ENCODE results near the gene FSTL3.
"Not testable (repeated sequence)": the region's sequence is repeated elsewhere in the genome, so short reads cannot be mapped to it uniquely, and the experiment has no call there.

The FSTL3 gene

GRCh38 chr19:690203-690602 is 14.0 kb downstream of the FSTL3 start:
- no peak for TF ChIP-seq EZH2 (IDR thresholded peaks at IDR 0.05)
- Histone ChIP-seq H3K9ac (ENCODE audit: insufficient read length) (no peak overlapping the region), H3K27ac (no peak overlapping the region), H3K36me3 (ENCODE audit: insufficient read depth, low read length) (no peaks in the 10 kb centered on the region), H3K9me3 (ENCODE audit: low read depth, low read length) (no peaks in the 10 kb centered on the region), H3K4me3 (no peak overlapping the region)
- no peak for DNase-seq (ENCODE audit: low read depth, low spot score)

GRCh38 chr19:694481-695351 is 18.5 kb downstream of the FSTL3 start:
- Histone ChIP-seq H3K4me3 (no peak overlapping the region), H3K27ac (no peak overlapping the region), H3K9me3 (ENCODE audit: low read depth, low read length) (no peaks in the 10 kb centered on the region), H3K9ac (ENCODE audit: insufficient read length) (no peak overlapping the region), H3K36me3 (ENCODE audit: insufficient read depth, low read length) (no peaks in the 10 kb centered on the region)
- DNase-seq (ENCODE audit: low read depth, low spot score), result no peak
- TF ChIP-seq EZH2 (IDR thresholded peaks at IDR 0.05) (no peak), FOXP2 (optimal IDR thresholded peaks at IDR 0.05; ENCODE audit: control extremely low read depth, extremely low read length, insufficient read depth) (no peak), POLR2AphosphoS5 (IDR thresholded peaks at IDR 0.05; ENCODE audit: borderline replicate concordance, low read depth, low read length) (no peak)

GRCh38 chr19:695352-695949 is 19.3 kb downstream of the FSTL3 start, which contains the start of gene PRSS57:
Gene PRSS57, minus strand, starts transcription at chr19:695452. Its CDS starts 22 bp downstream, at chr19:695430.
- Histone ChIP-seq H3K9ac (ENCODE audit: insufficient read length) (no peak within 1 kb of the TSS), H3K27ac (no peak within 1 kb of the TSS), H3K9me3 (ENCODE audit: low read depth, low read length) (no peaks in the 10 kb centered on the region), H3K36me3 (ENCODE audit: insufficient read depth, low read length) (no peaks in the 10 kb centered on the region), H3K4me3 (no peak within 1 kb of the TSS)
- TF ChIP-seq EZH2 (IDR thresholded peaks at IDR 0.05) (no peak), FOXP2 (optimal IDR thresholded peaks at IDR 0.05; ENCODE audit: control extremely low read depth, extremely low read length, insufficient read depth) (no peak), POLR2AphosphoS5 (IDR thresholded peaks at IDR 0.05; ENCODE audit: borderline replicate concordance, low read depth, low read length) (no peak)
- no peak for DNase-seq (ENCODE audit: low read depth, low spot score)

- H3K9me3 ChIP-seq (ENCODE audit: low read depth, low read length); H3K36me3 ChIP-seq (ENCODE audit: insufficient read depth, low read length); H3K9ac ChIP-seq (ENCODE audit: insufficient read length); H3K4me3 ChIP-seq; H3K27ac ChIP-seq; DNase-seq (ENCODE audit: low read depth, low spot score): not testable (repeated sequence)
Observed at GRCh38 chr19:698529-698928, 22.3 kb downstream of the FSTL3 start.

- H3K9me3 ChIP-seq (ENCODE audit: low read depth, low read length), result not testable (repeated sequence)
Observed at GRCh38 chr19:699885-700284, 23.7 kb downstream of the FSTL3 start.

GRCh38 chr19:702847-703246 is 26.7 kb downstream of the FSTL3 start:
- not testable (repeated sequence) for H3K4me3 ChIP-seq; H3K9me3 ChIP-seq (ENCODE audit: low read depth, low read length); H3K36me3 ChIP-seq (ENCODE audit: insufficient read depth, low read length); H3K27ac ChIP-seq; DNase-seq (ENCODE audit: low read depth, low spot score); H3K9ac ChIP-seq (ENCODE audit: insufficient read length)

More at GRCh38 chr19:699885-700284, 23.7 kb downstream of the FSTL3 start:
- H3K36me3 ChIP-seq (ENCODE audit: insufficient read depth, low read length); H3K4me3 ChIP-seq; H3K27ac ChIP-seq; H3K9ac ChIP-seq (ENCODE audit: insufficient read length); DNase-seq (ENCODE audit: low read depth, low spot score): not testable (repeated sequence)

- Histone ChIP-seq H3K4me3 (no peak overlapping the region), H3K36me3 (ENCODE audit: insufficient read depth, low read length) (no peaks in the 10 kb centered on the region), H3K9ac (ENCODE audit: insufficient read length) (no peak overlapping the region), H3K27ac (no peak overlapping the region), H3K9me3 (ENCODE audit: low read depth, low read length) (no peaks in the 10 kb centered on the region)
- no peak for DNase-seq (ENCODE audit: low read depth, low spot score)
- TF ChIP-seq POLR2AphosphoS5 (IDR thresholded peaks at IDR 0.05; ENCODE audit: borderline replicate concordance, low read depth, low read length) (no peak), EZH2 (IDR thresholded peaks at IDR 0.05) (no peak), FOXP2 (optimal IDR thresholded peaks at IDR 0.05; ENCODE audit: control extremely low read depth, extremely low read length, insufficient read depth) (no peak)
Observed at GRCh38 chr19:703329-703650, 27.1 kb downstream of the FSTL3 start.

- H3K9ac ChIP-seq (ENCODE audit: insufficient read length), result no peak overlapping the region
- H3K9me3 ChIP-seq (ENCODE audit: low read depth, low read length), result no peaks in the 10 kb centered on the region
- no peak overlapping the region for H3K4me3 ChIP-seq
- no peaks in the 10 kb centered on the region for H3K36me3 ChIP-seq (ENCODE audit: insufficient read depth, low read length)
- no peak for DNase-seq (ENCODE audit: low read depth, low spot score)
- TF ChIP-seq FOXP2 (optimal IDR thresholded peaks at IDR 0.05; ENCODE audit: control extremely low read depth, extremely low read length, insufficient read depth), result no peak
- TF ChIP-seq POLR2AphosphoS5 (IDR thresholded peaks at IDR 0.05; ENCODE audit: borderline replicate concordance, low read depth, low read length), result no peak
- no peak for TF ChIP-seq EZH2 (IDR thresholded peaks at IDR 0.05)
- H3K27ac ChIP-seq, result no peak overlapping the region
Observed at GRCh38 chr19:703651-704446, 27.7 kb downstream of the FSTL3 start.

GRCh38 chr19:704447-704741 is 28.2 kb downstream of the FSTL3 start:
- DNase-seq (ENCODE audit: low read depth, low spot score), result no peak
- Histone ChIP-seq H3K4me3 (no peak overlapping the region), H3K27ac (no peak overlapping the region)

More at GRCh38 chr19:704447-704741, 28.2 kb downstream of the FSTL3 start:
- TF ChIP-seq POLR2AphosphoS5 (IDR thresholded peaks at IDR 0.05; ENCODE audit: borderline replicate concordance, low read depth, low read length) (no peak), FOXP2 (optimal IDR thresholded peaks at IDR 0.05; ENCODE audit: control extremely low read depth, extremely low read length, insufficient read depth) (no peak), EZH2 (IDR thresholded peaks at IDR 0.05) (no peak)
- no peaks in the 10 kb centered on the region for H3K9me3 ChIP-seq (ENCODE audit: low read depth, low read length)
- H3K9ac ChIP-seq (ENCODE audit: insufficient read length), result no peak overlapping the region
- H3K36me3 ChIP-seq (ENCODE audit: insufficient read depth, low read length), result no peaks in the 10 kb centered on the region
